ENCODE results near the gene RGS3.

The RGS3 gene

DNA sequence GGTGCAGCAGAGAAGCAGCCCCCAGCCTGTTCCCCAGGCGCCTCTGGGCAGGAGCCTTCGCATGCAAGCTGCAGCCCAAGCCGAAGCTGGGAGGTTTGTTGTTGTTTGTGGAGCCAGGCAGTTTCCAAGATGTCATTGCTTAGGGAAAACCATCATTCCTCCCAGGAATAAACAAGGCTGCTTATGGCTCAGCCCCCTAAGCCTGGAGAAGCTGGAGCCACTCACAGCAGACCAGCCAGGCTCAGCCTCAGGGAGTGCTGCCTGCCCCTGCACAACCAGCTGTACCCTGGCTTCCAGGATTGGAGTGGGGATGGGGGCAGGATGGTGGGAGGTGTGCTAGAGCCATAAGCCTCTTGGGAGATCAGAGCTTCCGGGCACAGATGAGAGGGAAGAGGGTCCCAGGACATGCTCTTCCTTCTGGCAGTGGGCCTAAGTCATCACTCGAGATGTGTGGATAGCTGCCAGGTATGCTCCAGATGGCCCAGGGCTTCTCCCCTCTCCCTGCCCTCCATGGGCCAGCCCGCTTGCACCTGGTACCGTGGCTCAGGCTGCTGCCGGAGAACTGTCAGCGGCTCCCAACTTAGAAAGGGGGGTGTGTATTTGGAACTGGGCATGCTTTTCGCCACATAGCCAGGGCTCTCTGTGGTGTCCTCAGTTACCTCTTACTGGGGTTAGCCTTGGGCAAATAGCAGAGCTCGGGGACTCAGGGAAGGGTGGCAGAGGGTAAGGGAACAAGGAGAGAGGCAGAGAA, 105.2 kb downstream of the RGS3 start:
- DNase-seq (ENCODE audit: insufficient read length, low spot score) (no peak), FAIRE-seq (no peak)

DNA sequence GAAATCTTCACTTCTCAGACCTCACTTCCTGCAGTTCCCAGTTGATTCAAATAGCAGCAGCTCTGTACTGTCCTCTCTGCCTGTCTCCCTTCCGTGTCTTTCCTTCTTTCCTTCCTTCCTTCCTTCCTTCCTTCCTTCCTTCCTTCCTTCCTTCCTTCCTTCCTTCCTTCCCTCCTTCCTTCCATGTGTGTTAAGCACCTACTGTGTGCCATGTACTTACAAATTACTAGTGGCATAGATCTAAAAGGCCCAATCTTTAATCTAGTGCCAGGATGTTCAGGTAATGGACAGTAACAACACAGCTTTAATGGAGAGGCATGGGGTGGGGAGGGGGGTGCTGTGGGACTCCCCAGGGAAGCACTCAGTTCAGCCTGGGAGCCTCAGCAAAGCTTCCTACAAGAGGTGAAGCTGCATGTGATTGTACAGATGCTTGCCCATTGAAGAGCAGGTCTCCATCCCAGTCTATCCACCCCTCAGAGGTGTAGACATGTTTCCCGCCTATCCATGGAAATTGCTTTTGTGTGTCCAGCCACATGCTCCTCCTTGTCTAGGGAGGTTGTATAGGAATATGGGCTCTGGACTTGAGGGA, 106.0 kb downstream of the RGS3 start:
- FAIRE-seq (no peak), DNase-seq (ENCODE audit: insufficient read length, low spot score) (no peak)

DNA sequence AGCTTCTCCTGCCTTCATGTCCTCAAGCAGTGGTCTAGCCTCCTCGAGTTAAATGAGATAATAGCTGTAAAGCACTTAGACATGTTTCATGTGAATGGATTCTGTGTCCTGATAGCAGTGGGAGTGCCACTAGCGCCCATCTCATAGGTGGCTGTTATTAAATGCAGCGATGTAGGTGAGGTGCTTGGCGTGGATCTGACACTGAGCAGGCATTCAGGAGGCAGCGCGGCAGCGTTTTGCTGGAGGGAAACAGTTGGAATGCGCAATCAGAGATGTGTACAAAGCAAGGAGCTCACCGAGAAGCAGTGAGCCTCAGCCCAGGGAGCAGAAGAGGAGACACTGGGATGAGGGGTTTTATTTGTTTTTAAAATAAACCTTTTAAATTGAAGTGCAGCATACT, 106.6 kb downstream of the RGS3 start:
- no peak for DNase-seq (ENCODE audit: insufficient read length, low spot score)
- FAIRE-seq = no peak

- no peak for DNase-seq (ENCODE audit: insufficient read length, low spot score)
- FAIRE-seq = no peak
These were observed 107.5 kb downstream of the RGS3 start for GRCh38 chr9:113570749-113571711.

GRCh38 chr9:113572076-113572861, 108.7 kb downstream of the RGS3 start:
- DNase-seq (ENCODE audit: insufficient read length, low spot score) (no peak), FAIRE-seq (no peak)

DNA sequence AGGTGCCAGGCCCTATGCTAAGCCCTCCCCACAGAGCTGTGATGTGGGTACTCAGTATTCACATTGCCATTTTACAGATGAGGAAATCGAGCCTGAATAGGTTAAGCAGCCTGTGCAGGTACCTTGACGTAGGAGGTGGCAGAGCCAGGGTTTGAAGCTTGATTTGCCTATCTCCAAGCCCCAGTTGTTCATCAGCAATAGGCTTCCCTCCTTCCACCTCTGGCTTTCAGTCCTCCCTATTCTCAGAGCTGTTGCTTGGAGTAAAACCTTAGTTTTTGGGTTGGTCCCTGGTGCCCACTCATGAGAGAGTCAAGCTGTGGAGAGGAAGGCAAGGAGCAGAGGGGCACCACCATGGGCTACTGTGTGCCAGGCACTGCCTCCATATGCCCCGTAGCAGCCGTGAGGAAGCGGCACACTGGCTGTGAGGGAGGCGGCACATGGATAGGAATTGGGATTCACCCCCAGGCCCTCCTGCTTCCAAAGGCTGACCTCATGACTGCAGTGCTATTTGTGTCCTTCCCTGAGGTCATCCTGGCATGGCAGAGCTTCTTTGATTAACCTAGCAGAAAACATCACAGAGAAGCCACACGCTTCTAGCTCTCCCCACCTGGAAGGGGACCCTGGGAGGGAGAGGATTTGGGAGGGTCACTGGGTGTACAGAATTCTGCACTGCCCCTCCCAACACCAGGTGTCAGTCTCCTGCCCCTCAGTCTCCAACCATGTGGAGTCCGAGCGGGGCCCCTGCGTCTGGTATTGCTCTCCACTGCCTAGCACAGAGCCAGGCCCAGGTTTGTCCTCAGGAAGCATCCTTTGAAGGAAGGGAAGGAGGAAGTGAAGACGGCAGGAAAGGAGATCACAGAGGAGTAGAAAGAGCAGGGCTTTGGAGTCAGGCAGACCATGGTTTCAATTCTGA, 109.8 kb downstream of the RGS3 start:
- FAIRE-seq (no peak), DNase-seq (ENCODE audit: insufficient read length, low spot score) (no peak)

- DNase-seq (ENCODE audit: insufficient read length, low spot score) = no peak
- no peak for FAIRE-seq
These were observed 110.4 kb downstream of the RGS3 start for GRCh38 chr9:113573959-113574352.

DNA sequence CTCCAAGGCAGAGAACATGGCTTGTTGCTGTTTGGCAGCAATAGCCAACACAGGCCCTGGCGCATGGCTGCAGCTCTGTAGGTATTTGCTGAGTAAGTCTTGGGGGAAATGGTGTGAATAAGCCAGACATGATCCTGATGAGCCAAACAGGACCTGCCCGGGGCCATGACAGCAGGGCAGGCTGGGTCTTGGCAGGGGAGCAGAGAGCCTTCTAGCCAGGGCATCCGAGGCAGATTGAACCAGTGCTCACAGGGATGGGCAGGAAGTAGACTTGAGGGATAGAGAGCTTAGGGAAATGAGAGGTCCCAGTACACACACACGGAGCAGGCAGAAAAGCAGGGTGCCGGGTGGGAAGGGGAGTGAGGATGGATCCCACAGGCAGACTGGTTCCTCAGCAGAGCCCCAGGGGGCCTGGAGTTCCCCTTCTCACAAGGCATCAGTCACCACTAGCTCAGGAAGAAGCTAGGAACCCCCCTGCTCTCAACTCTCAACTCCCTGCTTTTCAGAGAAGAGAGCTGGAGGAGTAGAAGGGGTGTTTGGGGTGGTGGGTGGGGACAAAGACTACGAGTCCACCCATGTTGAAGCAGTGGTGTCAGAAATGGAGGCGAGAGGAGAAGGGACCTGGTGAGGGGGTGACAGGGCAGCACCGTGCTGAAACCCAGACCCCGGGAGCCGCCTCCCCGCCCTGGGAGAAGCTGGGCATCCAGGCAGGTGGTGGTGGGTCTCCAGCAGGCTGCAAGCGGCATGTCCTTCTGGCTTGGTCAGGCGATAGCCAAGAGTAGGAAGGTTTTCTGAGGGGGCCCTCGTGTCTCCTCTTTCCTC, 111.1 kb downstream of the RGS3 start:
- DNase-seq (ENCODE audit: insufficient read length, low spot score) = no peak
- no peak for FAIRE-seq

- FAIRE-seq (no peak), DNase-seq (ENCODE audit: insufficient read length, low spot score) (peak; percentile 22)
These were observed 114.2 kb downstream of the RGS3 start for GRCh38 chr9:113577525-113578261.

DNA sequence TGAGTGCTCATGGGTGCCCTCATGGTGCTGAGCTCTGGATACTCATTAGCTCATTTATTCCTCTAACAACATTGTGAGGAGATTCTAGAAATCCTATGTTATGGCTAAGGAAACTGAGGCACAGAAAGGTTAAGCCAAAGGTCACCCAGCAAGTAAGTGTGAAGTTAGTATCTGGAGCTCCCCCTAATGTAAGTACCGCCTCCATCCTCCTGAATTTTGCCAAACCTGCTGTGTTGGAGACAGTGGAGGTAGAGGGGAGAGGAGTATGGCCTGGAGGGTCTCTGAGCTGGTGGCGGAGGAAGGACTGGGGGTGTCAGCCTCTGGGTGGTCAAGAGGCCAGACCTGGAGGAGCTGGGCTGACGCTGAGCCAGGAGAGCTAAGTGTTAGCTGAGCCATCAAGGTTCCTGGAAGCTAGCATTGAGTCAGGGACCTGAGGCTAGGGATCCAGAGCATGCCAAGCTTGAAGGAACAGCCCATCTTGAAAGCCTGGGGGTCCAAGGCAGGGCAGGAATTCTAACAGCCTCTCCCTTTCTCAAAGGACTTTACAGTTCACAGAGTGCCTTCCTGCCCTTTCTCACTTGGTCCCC, 114.8 kb downstream of the RGS3 start:
- no peak for FAIRE-seq

GRCh38 chr9:113578882-113579282, 115.4 kb downstream of the RGS3 start:
- DNase-seq (ENCODE audit: insufficient read length, low spot score) (peak; percentile 93), FAIRE-seq (peak; percentile 74)

More for the DNA sequence above, 114.8 kb downstream of the RGS3 start:
- no peak for DNase-seq (ENCODE audit: insufficient read length, low spot score)

GRCh38 chr9:113579283-113580040, 115.9 kb downstream of the RGS3 start:
- FAIRE-seq = no peak
- DNase-seq (ENCODE audit: insufficient read length, low spot score) = peak; percentile 21

DNA sequence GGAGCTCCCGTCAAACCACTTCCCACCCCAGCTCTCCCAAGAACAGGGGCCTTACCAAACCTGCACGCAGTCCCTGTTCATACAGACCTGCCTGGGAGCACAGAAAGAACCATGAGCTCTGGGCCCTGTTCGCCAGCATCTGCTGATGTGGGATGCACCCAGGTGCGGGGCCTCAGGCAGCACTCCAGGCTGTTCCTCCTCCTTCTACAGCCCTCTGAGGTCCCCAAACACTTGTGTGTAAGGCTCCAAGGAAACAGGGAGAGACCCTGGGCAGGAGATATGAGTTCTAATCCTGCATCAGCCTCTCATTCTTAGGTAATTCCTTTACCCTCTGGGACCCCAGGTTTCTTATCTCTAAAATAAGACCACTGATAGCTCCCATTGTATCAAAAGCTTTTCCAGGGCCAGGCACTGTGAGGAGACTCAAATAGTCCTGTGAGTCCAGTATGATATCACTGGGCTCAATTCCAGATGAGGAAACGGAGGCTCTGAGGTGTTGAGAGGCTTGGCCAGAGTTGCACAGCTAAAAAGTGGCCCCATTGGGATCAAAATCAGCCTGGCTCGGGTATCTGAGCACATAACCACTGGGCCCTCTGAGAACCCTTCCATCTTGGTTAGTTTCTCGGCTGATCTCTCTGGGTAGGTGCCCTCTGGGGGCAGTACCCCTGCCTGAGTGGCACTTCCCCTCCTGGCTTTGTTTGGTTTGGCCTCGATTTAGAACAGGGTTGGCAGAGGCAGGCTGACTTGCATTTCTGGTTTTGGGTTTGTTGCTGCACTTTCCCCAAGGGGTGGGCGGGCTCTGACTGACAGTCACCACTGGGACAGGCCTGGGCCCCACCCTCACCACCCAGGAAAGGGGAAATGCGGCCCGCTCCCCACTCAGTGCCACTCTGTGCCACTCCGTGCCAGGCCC, 116.8 kb downstream of the RGS3 start:
- no peak for DNase-seq (ENCODE audit: insufficient read length, low spot score)
- FAIRE-seq = no peak

- DNase-seq (ENCODE audit: insufficient read length, low spot score) (no peak), FAIRE-seq (no peak)
These were observed 117.4 kb downstream of the RGS3 start for GRCh38 chr9:113580954-113581311.

GRCh38 chr9:113581865-113582697, 118.6 kb downstream of the RGS3 start:
- no peak for DNase-seq (ENCODE audit: insufficient read length, low spot score)
- FAIRE-seq = no peak
